Measurements from ENCODE around the gene ANTXR1.
"Not testable (repeated sequence)": the region's sequence is repeated elsewhere in the genome, so short reads cannot be mapped to it uniquely, and the experiment has no call there.

Gene ANTXR1

GRCh38 chr2:69214898-69215297, 201.9 kb downstream of the ANTXR1 start:
- DNase-seq, result no peak

- no peak for DNase-seq
Observed at GRCh38 chr2:69216535-69217332, 203.8 kb downstream of the ANTXR1 start.

- DNase-seq, result no peak
Observed at GRCh38 chr2:69217333-69218080, 204.5 kb downstream of the ANTXR1 start.

- DNase-seq, result no peak
Observed at GRCh38 chr2:69221512-69221911, 208.5 kb downstream of the ANTXR1 start.

GRCh38 chr2:69221960-69222751, 209.2 kb downstream of the ANTXR1 start:
- no peak for DNase-seq

- no peak for DNase-seq
Observed at GRCh38 chr2:69222953-69223658, 210.1 kb downstream of the ANTXR1 start.

GRCh38 chr2:69223759-69224511, 211.0 kb downstream of the ANTXR1 start:
- DNase-seq, result no peak

- DNase-seq, result no peak
Observed at GRCh38 chr2:69224512-69224837, 211.5 kb downstream of the ANTXR1 start.

GRCh38 chr2:69225933-69226332, 213.0 kb downstream of the ANTXR1 start:
- no peak for DNase-seq

- no peak for DNase-seq
Observed at GRCh38 chr2:69226903-69227302, 213.9 kb downstream of the ANTXR1 start.

- DNase-seq, result no peak
Observed at GRCh38 chr2:69227716-69228115, 214.7 kb downstream of the ANTXR1 start.

GRCh38 chr2:69230946-69231345, 218.0 kb downstream of the ANTXR1 start:
- not testable (repeated sequence) for DNase-seq

- no peak for DNase-seq
Observed at GRCh38 chr2:69231612-69232277, 218.8 kb downstream of the ANTXR1 start.

GRCh38 chr2:69235835-69236234, 222.9 kb downstream of the ANTXR1 start:
- not testable (repeated sequence) for DNase-seq

- DNase-seq, result no peak
Observed at GRCh38 chr2:69237070-69237670, 224.2 kb downstream of the ANTXR1 start.

- no peak for DNase-seq
Observed at GRCh38 chr2:69238449-69239031, 225.6 kb downstream of the ANTXR1 start.

GRCh38 chr2:69241093-69241492, 228.1 kb downstream of the ANTXR1 start:
- no peak for DNase-seq

- DNase-seq, result no peak
Observed at GRCh38 chr2:69241664-69242514, 228.9 kb downstream of the ANTXR1 start.

GRCh38 chr2:69242651-69243051, 229.7 kb downstream of the ANTXR1 start:
- DNase-seq, result no peak

- no peak for DNase-seq
Observed at GRCh38 chr2:69243652-69244051, 230.7 kb downstream of the ANTXR1 start.

Measured in cortex of kidney (tissue), 1 donor.